Stimulated activated naive CD8-positive, alpha-beta T cell treated with anti-CD3 and anti-CD28 coated beads, Interleukin-15, Interleukin-2, amounts not matched to agents 100 ng/mL and 50 ng/mL, for 24 hours (primary cell): ENCODE results near the gene EXOC4.

ENCODE experiments used
- H3K27ac Mint-ChIP-seq: one replicate; pipeline ENCODE4 v1.8.0; 2021; ENCODE audit warnings: mild to moderate bottlenecking, mixed read lengths
- H3K27me3 Mint-ChIP-seq: one replicate; pipeline ENCODE4 v1.8.0; 2021; ENCODE audit warnings: mixed read lengths
- H3K36me3 Mint-ChIP-seq: one replicate; pipeline ENCODE4 v1.8.0; 2021; ENCODE audit warnings: low read depth, mixed read lengths
- H3K4me1 Mint-ChIP-seq: one replicate; pipeline ENCODE4 v1.8.0; 2021; ENCODE audit warnings: low read depth, mixed read lengths
- H3K4me3 Mint-ChIP-seq: one replicate; pipeline ENCODE4 v1.8.0; 2021; ENCODE audit warnings: mild to moderate bottlenecking, mixed read lengths
- H3K9me3 Mint-ChIP-seq: one replicate; pipeline ENCODE4 v1.8.0; 2021; ENCODE audit warnings: mixed read lengths

Gene EXOC4

DNA sequence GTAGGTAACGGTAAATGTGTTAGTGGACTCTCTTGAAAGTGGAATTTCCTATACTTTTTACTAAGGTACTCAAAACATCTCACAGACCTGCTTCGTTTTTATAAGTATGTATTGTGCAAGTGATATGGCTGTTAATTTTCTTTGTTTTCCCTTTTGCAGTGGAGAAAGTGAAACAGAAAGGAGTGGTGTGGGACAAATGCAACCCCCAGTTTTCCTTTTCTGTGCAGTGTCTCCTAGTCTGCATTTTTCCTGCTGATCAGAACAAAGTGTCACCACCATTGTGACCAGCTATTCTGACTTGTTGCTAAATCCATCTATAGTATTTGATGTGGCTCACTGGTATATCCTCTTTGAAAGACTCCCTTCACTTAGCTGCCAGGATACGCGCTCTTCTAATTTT is 410.0 kb downstream of the EXOC4 start:
- no peak overlapping the region for H3K4me3 Mint-ChIP-seq
- H3K4me1 Mint-ChIP-seq = no peaks in the 10 kb centered on the region
- no peaks in the 10 kb centered on the region for H3K9me3 Mint-ChIP-seq
- peaks cover 27% of the 10 kb centered on the region for H3K36me3 Mint-ChIP-seq
- no peaks in the 10 kb centered on the region for H3K27me3 Mint-ChIP-seq
- no peak overlapping the region for H3K27ac Mint-ChIP-seq

DNA sequence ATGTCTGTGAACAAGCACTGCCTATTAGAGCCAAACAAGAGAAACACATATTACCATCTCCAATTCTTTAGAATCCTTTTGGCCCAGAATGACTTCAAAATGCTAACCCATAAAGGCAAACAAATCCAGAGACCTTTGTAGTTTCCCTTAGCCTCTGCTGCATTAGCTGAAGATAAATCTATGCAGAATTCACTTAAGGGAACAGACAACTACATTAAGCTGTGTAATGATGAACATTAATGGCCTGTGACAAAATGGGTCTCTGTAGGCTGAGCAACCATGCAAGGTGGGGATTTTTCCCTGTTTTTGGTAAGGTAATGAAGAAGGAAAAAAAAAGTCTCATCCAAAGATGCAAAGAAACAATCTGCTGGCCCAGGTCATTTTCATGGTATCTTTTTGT is 411.6 kb downstream of the EXOC4 start:
- H3K36me3 Mint-ChIP-seq = peaks cover 27% of the 10 kb centered on the region
- no peak overlapping the region for H3K4me3 Mint-ChIP-seq
- no peaks in the 10 kb centered on the region for H3K27me3 Mint-ChIP-seq

GRCh38 chr7:133668296-133669060 is 415.6 kb downstream of the EXOC4 start:
- peaks cover 23% of the 10 kb centered on the region for H3K36me3 Mint-ChIP-seq
- H3K4me1 Mint-ChIP-seq = peaks cover 2% of the 10 kb centered on the region
- no peaks in the 10 kb centered on the region for H3K9me3 Mint-ChIP-seq
- H3K27ac Mint-ChIP-seq = no peak overlapping the region
- H3K27me3 Mint-ChIP-seq = no peaks in the 10 kb centered on the region
- no peak overlapping the region for H3K4me3 Mint-ChIP-seq

More for the DNA sequence above, 411.6 kb downstream of the EXOC4 start:
- no peaks in the 10 kb centered on the region for H3K9me3 Mint-ChIP-seq
- no peak overlapping the region for H3K27ac Mint-ChIP-seq
- no peaks in the 10 kb centered on the region for H3K4me1 Mint-ChIP-seq

- Mint-ChIP-seq H3K4me1 (peaks cover 4% of the 10 kb centered on the region), H3K27ac (no peak overlapping the region), H3K9me3 (no peaks in the 10 kb centered on the region), H3K27me3 (no peaks in the 10 kb centered on the region), H3K36me3 (peaks cover 17% of the 10 kb centered on the region), H3K4me3 (no peak overlapping the region)
Measured at GRCh38 chr7:133669061-133669455, 416.2 kb downstream of the EXOC4 start.

- Mint-ChIP-seq H3K4me3 (no peak overlapping the region), H3K36me3 (peaks cover 10% of the 10 kb centered on the region), H3K4me1 (peaks cover 4% of the 10 kb centered on the region), H3K27ac (no peak overlapping the region), H3K9me3 (no peaks in the 10 kb centered on the region), H3K27me3 (no peaks in the 10 kb centered on the region)
Measured at GRCh38 chr7:133670250-133670649, 417.4 kb downstream of the EXOC4 start.

DNA sequence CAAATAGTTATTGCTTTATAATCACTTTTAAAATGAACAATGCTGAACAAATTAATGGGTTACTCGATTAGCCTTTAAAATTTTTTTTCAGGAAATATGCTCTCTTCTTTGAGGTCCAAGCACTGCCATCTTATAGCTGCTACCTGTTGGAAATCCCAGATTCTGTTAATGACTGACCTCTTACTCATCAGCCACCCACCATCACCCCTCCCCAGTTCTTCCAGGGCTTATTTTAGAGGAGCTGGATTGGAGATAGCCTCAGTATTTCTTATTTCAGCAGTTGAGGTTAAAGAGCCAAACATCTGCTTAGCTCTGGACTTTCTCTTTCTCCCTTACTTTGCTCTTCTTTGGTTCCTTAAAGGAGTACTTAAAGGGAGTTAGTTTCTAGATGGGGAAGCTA is 420.0 kb downstream of the EXOC4 start:
- peaks cover 10% of the 10 kb centered on the region for H3K36me3 Mint-ChIP-seq
- no peaks in the 10 kb centered on the region for H3K27me3 Mint-ChIP-seq
- H3K4me3 Mint-ChIP-seq = no peak overlapping the region
- no peaks in the 10 kb centered on the region for H3K9me3 Mint-ChIP-seq
- H3K27ac Mint-ChIP-seq = no peak overlapping the region
- peaks cover 4% of the 10 kb centered on the region for H3K4me1 Mint-ChIP-seq

GRCh38 chr7:133674079-133674763 is 421.3 kb downstream of the EXOC4 start:
- H3K4me3 Mint-ChIP-seq = no peak overlapping the region
- no peaks in the 10 kb centered on the region for H3K27me3 Mint-ChIP-seq
- H3K4me1 Mint-ChIP-seq = peaks cover 4% of the 10 kb centered on the region
- H3K36me3 Mint-ChIP-seq = peaks cover 13% of the 10 kb centered on the region
- H3K27ac Mint-ChIP-seq = no peak overlapping the region
- H3K9me3 Mint-ChIP-seq = no peaks in the 10 kb centered on the region

- Mint-ChIP-seq H3K4me1 (peaks cover 4% of the 10 kb centered on the region), H3K9me3 (no peaks in the 10 kb centered on the region), H3K27ac (no peak overlapping the region), H3K27me3 (no peaks in the 10 kb centered on the region), H3K4me3 (no peak overlapping the region), H3K36me3 (peaks cover 13% of the 10 kb centered on the region)
Measured at GRCh38 chr7:133675510-133676218, 422.8 kb downstream of the EXOC4 start.

- Mint-ChIP-seq H3K36me3 (peaks cover 5% of the 10 kb centered on the region), H3K27ac (no peak overlapping the region), H3K4me3 (no peak overlapping the region), H3K9me3 (no peaks in the 10 kb centered on the region), H3K4me1 (peaks cover 4% of the 10 kb centered on the region), H3K27me3 (no peaks in the 10 kb centered on the region)
Measured at GRCh38 chr7:133676805-133677370, 424.0 kb downstream of the EXOC4 start.

DNA sequence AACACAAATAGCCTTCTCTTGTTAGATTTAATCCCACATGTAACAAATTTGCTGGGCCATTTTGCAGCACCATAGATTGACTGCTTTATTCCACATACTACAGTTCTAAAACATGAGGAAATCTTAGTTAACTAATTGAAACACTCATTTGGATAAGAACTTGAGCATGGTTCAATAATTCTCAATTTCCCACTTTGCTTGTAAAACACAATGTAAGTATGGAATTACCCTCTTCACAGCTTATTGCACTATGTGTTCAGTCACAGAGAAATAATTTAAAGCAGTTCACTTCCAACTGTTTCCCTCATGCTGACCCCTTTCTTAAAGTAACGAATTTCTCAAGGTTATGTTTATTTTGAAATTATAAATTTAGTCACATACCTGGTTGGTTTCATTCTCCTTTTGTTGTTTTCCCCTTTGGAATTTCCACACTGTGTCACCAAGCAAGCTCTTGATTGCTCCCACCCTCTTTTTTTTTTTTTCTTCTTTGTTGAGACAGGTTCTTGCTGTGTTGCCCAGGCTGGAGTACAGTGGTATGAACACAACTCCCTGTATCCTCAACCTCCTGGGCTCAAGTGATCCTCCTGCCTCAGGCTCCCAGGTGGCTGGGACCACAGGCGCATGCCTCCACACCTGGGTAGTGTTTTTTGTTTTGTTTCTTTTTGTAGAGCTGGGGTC is 425.4 kb downstream of the EXOC4 start:
- Mint-ChIP-seq H3K27ac (no peak overlapping the region), H3K9me3 (no peaks in the 10 kb centered on the region), H3K4me1 (peaks cover 15% of the 10 kb centered on the region), H3K36me3 (peaks cover 13% of the 10 kb centered on the region), H3K27me3 (no peaks in the 10 kb centered on the region), H3K4me3 (no peak overlapping the region)

DNA sequence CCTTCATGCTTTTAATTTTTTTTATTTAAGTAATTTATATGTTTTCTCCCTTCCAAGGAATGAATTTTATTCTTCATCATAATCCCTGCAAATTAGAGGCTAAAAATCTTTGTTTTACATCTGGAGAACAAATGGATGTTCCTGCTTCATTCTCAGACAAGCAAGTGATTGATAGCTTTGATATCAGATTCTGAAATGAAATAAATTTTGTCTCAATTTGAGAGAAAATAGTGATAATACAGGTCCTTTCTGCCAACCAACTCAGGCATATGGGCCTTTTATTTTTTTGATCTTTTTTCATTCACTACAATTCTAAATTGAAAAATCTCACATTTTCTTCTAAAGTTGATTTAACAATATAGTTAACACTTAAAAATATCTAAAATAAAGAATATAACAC is 427.1 kb downstream of the EXOC4 start:
- Mint-ChIP-seq H3K4me1 (peaks cover 11% of the 10 kb centered on the region), H3K9me3 (no peaks in the 10 kb centered on the region), H3K36me3 (peaks cover 13% of the 10 kb centered on the region), H3K4me3 (no peak overlapping the region), H3K27me3 (no peaks in the 10 kb centered on the region), H3K27ac (no peak overlapping the region)

DNA sequence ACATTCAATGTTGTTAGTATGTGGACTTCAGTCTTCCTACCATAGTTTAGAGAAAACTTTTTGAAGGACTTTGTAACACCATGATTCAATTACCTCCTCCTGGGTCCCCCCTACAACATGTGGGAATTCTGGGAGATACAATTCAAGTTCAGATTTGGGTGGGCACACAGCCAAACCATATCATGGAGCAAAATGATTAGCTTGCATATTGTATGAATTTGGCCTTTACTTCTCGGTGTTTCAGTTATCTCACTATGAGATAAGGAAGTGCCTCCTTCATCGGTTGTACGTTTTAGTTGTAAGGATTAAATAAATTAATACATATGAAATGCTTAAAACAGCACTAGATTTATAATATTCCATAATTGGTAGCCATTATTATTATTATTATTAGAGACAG is 428.7 kb downstream of the EXOC4 start:
- Mint-ChIP-seq H3K4me1 (peaks cover 11% of the 10 kb centered on the region), H3K27me3 (no peaks in the 10 kb centered on the region), H3K4me3 (no peak overlapping the region), H3K27ac (no peak overlapping the region), H3K9me3 (no peaks in the 10 kb centered on the region), H3K36me3 (peaks cover 22% of the 10 kb centered on the region)

- no peak overlapping the region for H3K27ac Mint-ChIP-seq
- H3K9me3 Mint-ChIP-seq = no peaks in the 10 kb centered on the region
- H3K4me1 Mint-ChIP-seq = peaks cover 11% of the 10 kb centered on the region
Measured at GRCh38 chr7:133682364-133683181, 429.7 kb downstream of the EXOC4 start.

GRCh38 chr7:133683182-133683454 is 430.2 kb downstream of the EXOC4 start:
- Mint-ChIP-seq H3K9me3 (no peaks in the 10 kb centered on the region), H3K27ac (no peak overlapping the region), H3K27me3 (no peaks in the 10 kb centered on the region), H3K36me3 (peaks cover 22% of the 10 kb centered on the region), H3K4me3 (no peak overlapping the region), H3K4me1 (peaks cover 11% of the 10 kb centered on the region)

More at GRCh38 chr7:133682364-133683181, 429.7 kb downstream of the EXOC4 start:
- peaks cover 22% of the 10 kb centered on the region for H3K36me3 Mint-ChIP-seq
- H3K4me3 Mint-ChIP-seq = no peak overlapping the region
- no peaks in the 10 kb centered on the region for H3K27me3 Mint-ChIP-seq
